C4-2B (cell line): ENCODE measurements around the gene PRKG2.

Source experiments
- ZFX ChIP-seq: fragments of 450-650 bp; IDR thresholded peaks from 2 replicates; pipeline ENCODE4 v1.6.1; 2017
- TF ChIP-seq, protein P1 (sequence below): fragments of 450-650 bp; conservative IDR thresholded peaks from 2 replicates; pipeline ENCODE4 v1.5.1; 2017; ENCODE audit warnings: mild to moderate bottlenecking

GRCh38 chr4:81218206-81218605, 3.2 kb upstream of the PRKG2 start:
- TF ChIP-seq, protein P1, sequence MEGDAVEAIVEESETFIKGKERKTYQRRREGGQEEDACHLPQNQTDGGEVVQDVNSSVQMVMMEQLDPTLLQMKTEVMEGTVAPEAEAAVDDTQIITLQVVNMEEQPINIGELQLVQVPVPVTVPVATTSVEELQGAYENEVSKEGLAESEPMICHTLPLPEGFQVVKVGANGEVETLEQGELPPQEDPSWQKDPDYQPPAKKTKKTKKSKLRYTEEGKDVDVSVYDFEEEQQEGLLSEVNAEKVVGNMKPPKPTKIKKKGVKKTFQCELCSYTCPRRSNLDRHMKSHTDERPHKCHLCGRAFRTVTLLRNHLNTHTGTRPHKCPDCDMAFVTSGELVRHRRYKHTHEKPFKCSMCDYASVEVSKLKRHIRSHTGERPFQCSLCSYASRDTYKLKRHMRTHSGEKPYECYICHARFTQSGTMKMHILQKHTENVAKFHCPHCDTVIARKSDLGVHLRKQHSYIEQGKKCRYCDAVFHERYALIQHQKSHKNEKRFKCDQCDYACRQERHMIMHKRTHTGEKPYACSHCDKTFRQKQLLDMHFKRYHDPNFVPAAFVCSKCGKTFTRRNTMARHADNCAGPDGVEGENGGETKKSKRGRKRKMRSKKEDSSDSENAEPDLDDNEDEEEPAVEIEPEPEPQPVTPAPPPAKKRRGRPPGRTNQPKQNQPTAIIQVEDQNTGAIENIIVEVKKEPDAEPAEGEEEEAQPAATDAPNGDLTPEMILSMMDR = no peak
- no peak for TF ChIP-seq ZFX
